GM23338 (cell line): ENCODE data around the gene CCSAP. TPM values are rescaled to one million over a fixed set of nuclear protein-coding genes. Genes with fewer than 3 reads are reported as not detected.

Experiments
- ATAC-seq: fragments of 200-7000 bp; cut with Tn5 transposase; 3 replicates; pipeline ENCODE4 v1.9.1; 2020
- DNase-seq: peaks from one replicate; pipeline ENCODE4 v3.0.0-alpha.2; 2015; ENCODE audit warnings: low spot score
- H2AFZ ChIP-seq: fragments of 200-600 bp; sonication (generic); 2 replicates; pipeline ENCODE4 v1.8.0; 2016; ENCODE audit warnings: antibody characterized with exemption, mild to moderate bottlenecking, moderate library complexity
- H3F3A ChIP-seq: fragments of 200-600 bp; sonication (generic); replicated peaks from 2 replicates; pipeline ENCODE4 v1.8.0; 2017; ENCODE audit warnings: antibody characterized with exemption, mixed run types, low read depth
- H3K27ac ChIP-seq: fragments of 200-600 bp; sonication (generic); 2 replicates; pipeline ENCODE4 v1.6.1; 2016; ENCODE audit warnings: low read depth
- H3K27me3 ChIP-seq: fragments of 200-600 bp; sonication (generic); 2 replicates; pipeline ENCODE4 v1.8.0; 2016; ENCODE audit warnings: mild to moderate bottlenecking, mixed run types, moderate library complexity; ENCODE audit not compliant: insufficient read depth
- H3K36me3 ChIP-seq: fragments of 200-600 bp; sonication (generic); 2 replicates; pipeline ENCODE4 v1.8.0; 2016; ENCODE audit warnings: mild to moderate bottlenecking; ENCODE audit not compliant: insufficient read depth
- H3K4me1 ChIP-seq: fragments of 200-600 bp; sonication (generic); 2 replicates; pipeline ENCODE4 v1.8.0; 2016; ENCODE audit warnings: mild to moderate bottlenecking, moderate library complexity; ENCODE audit not compliant: insufficient read depth
- H3K4me2 ChIP-seq: fragments of 200-600 bp; sonication (generic); 2 replicates; pipeline ENCODE4 v1.7.1; 2017; ENCODE audit warnings: mixed run types
- H3K4me3 ChIP-seq: fragments of 200-600 bp; sonication (generic); 2 replicates; pipeline ENCODE4 v1.6.1; 2016; ENCODE audit warnings: mixed run types
- H3K79me2 ChIP-seq: fragments of 200-600 bp; sonication (generic); replicated peaks from 2 replicates; pipeline ENCODE4 v1.8.0; 2017; ENCODE audit warnings: mild to moderate bottlenecking; ENCODE audit not compliant: insufficient read depth
- H3K9me2 ChIP-seq: fragments of 200-600 bp; sonication (generic); 2 replicates; pipeline ENCODE4 v1.8.0; 2017; ENCODE audit not compliant: insufficient read depth
- H4K20me1 ChIP-seq: fragments of 200-600 bp; sonication (generic); replicated peaks from 2 replicates; pipeline ENCODE4 v1.8.0; 2017; ENCODE audit warnings: mild to moderate bottlenecking; ENCODE audit not compliant: insufficient read depth
- H3K27ac Mint-ChIP-seq: 2 replicates; pipeline ENCODE4 v1.8.0; 2020; ENCODE audit warnings: inconsistent platforms, mild to moderate bottlenecking, moderate library complexity, mixed read lengths
- H3K27me3 Mint-ChIP-seq: 3 replicates; pipeline ENCODE4 v1.8.0; 2022; ENCODE audit warnings: low read depth, mild to moderate bottlenecking, moderate library complexity, mixed read lengths, inconsistent platforms; ENCODE audit not compliant: insufficient read depth, poor library complexity
- H3K36me3 Mint-ChIP-seq: 3 replicates; pipeline ENCODE4 v1.8.0; 2021; ENCODE audit warnings: low read depth, mild to moderate bottlenecking, inconsistent platforms, moderate library complexity, mixed read lengths
- H3K4me1 Mint-ChIP-seq: 3 replicates; pipeline ENCODE4 v1.8.0; 2020; ENCODE audit warnings: mild to moderate bottlenecking, inconsistent platforms, mixed read lengths
- H3K4me3 Mint-ChIP-seq: 3 replicates; pipeline ENCODE4 v1.8.0; 2021; ENCODE audit warnings: moderate library complexity, mild to moderate bottlenecking, inconsistent platforms, mixed read lengths
- H3K9me3 Mint-ChIP-seq: 3 replicates; pipeline ENCODE4 v1.8.0; 2020; ENCODE audit warnings: moderate library complexity, mild to moderate bottlenecking, inconsistent platforms, mixed read lengths
- CREB1 ChIP-seq: fragments of 250-450 bp; sonication (Bioruptor Pico); IDR thresholded peaks from 2 replicates; pipeline ENCODE4 v1.5.0; 2020; ENCODE audit warnings: low read depth, mild to moderate bottlenecking, moderate library complexity
- CTCF ChIP-seq, 2 experiments: fragments of 200-600 bp in 1 of 2; sonication (generic) in 1 of 2; conservative IDR thresholded peaks; 2 replicates each; pipeline versions ENCODE4 v1.5.1 to v1.6.1; 2016 to 2017; ENCODE audit warnings: antibody characterized with exemption in 2 of 2, low read depth in 2 of 2, mild to moderate bottlenecking in 2 of 2, moderate library complexity in 1 of 2
- ETS1 ChIP-seq: IDR thresholded peaks from 2 replicates; pipeline ENCODE4 v1.6.1; 2016; ENCODE audit warnings: antibody characterized with exemption
- EZH2 ChIP-seq: fragments of 200-600 bp; sonication (generic); IDR thresholded peaks from one replicate; pipeline ENCODE4 v1.8.0; 2017; ENCODE audit warnings: antibody characterized with exemption, mild to moderate bottlenecking, low read depth; ENCODE audit not compliant: unreplicated experiment
- EZH2phosphoT487 ChIP-seq: fragments of 200-600 bp; sonication (generic); IDR thresholded peaks from one replicate; pipeline ENCODE4 v1.8.1; 2018; ENCODE audit warnings: antibody characterized with exemption; ENCODE audit not compliant: unreplicated experiment
- JUNB ChIP-seq: IDR thresholded peaks from one replicate; pipeline ENCODE4 v1.6.1; 2016; ENCODE audit warnings: antibody characterized with exemption; ENCODE audit not compliant: unreplicated experiment
- NANOG ChIP-seq: IDR thresholded peaks from 2 replicates; pipeline ENCODE4 v1.6.1; 2016; ENCODE audit warnings: antibody characterized with exemption, borderline replicate concordance
- POLR2AphosphoS5 ChIP-seq: IDR thresholded peaks from 2 replicates; pipeline ENCODE4 v1.6.1; 2016; ENCODE audit warnings: antibody characterized with exemption, low read depth
- REST ChIP-seq: IDR thresholded peaks from one replicate; pipeline ENCODE4 v1.6.1; 2018; ENCODE audit warnings: antibody characterized with exemption; ENCODE audit not compliant: unreplicated experiment
- STAT1 ChIP-seq: IDR thresholded peaks from one replicate; pipeline ENCODE4 v1.6.1; 2016; ENCODE audit warnings: antibody characterized with exemption; ENCODE audit not compliant: unreplicated experiment
- ZNF114 ChIP-seq: fragments of 250-450 bp; sonication (Bioruptor Pico); IDR thresholded peaks from 2 replicates; pipeline ENCODE4 v1.5.0; 2020; ENCODE audit warnings: mild to moderate bottlenecking, moderate library complexity
- ZNF331 ChIP-seq: fragments of 250-450 bp; sonication (Bioruptor Pico); IDR thresholded peaks from 2 replicates; pipeline ENCODE4 v1.5.0; 2020; ENCODE audit warnings: low read depth, mild to moderate bottlenecking, moderate library complexity
- ZNF462 ChIP-seq: fragments of 250-450 bp; sonication (Bioruptor Pico); IDR thresholded peaks from 2 replicates; pipeline ENCODE4 v1.5.0; 2020; ENCODE audit warnings: mild to moderate bottlenecking, moderate library complexity
- polyA plus RNA-seq: library from polyadenylated mRNA; unstranded; fragments of >200 nt; fragmentation: Nextera tagmentation; extraction: Ambion mirVana; gene quantifications from 2 replicates; pipeline ENCODE4 v1.2.1, GENCODE V29; 2016
- total RNA-seq: library from RNA; depleted of rRNA; stranded (reverse); fragments of >200 nt; shearing (Covaris generic); gene quantifications from 2 replicates; pipeline ENCODE4 v1.2.3, GENCODE V29; 2014

The CCSAP gene
- total and polyA plus RNA-seq, 2 experiments from 2014 or later = 4.2 to 13.3 TPM

GRCh38 chr1:229354226-229354625 is 11.4 kb upstream of the CCSAP start:
- peaks cover 3% of the 10 kb centered on the region; the same call in 2 of the 3 replicates for H3K4me1 Mint-ChIP-seq
- Histone ChIP-seq H3K79me2 (no peaks in the 10 kb centered on the region), H2AFZ (no peak overlapping the region), H3K36me3 (no peaks in the 10 kb centered on the region), H3K4me1 (peaks cover 2% of the 10 kb centered on the region; the same call in 1 of the 2 replicates), H3F3A (no peaks in the 10 kb centered on the region), H3K27ac (no peak overlapping the region), H4K20me1 (no peaks in the 10 kb centered on the region), H3K27me3 (no peaks in the 10 kb centered on the region), H3K9me2 (0 out of 2 replicates have a peak, but pooled peaks cover 5% of the 10 kb centered on the region), H3K4me3 (no peak overlapping the region), H3K4me2 (no peak overlapping the region)
- H3K27me3 Mint-ChIP-seq = peaks cover 3% of the 10 kb centered on the region
- H3K27ac Mint-ChIP-seq = no peak overlapping the region
- ATAC-seq = no peak
- DNase-seq = no peak
- no peaks in the 10 kb centered on the region for H3K36me3 Mint-ChIP-seq
- H3K9me3 Mint-ChIP-seq = peaks cover 2% of the 10 kb centered on the region; the same call in 2 of the 3 replicates
- H3K4me3 Mint-ChIP-seq = no peak overlapping the region
- TF ChIP-seq JUNB = no peak
- TF ChIP-seq ZNF462 = no peak
- TF ChIP-seq CTCF (conservative IDR thresholded peaks at IDR 0.05; ENCODE audit: low read depth in 2 of 2) = no peak
- TF ChIP-seq NANOG = no peak
- TF ChIP-seq POLR2AphosphoS5 = no peak
- TF ChIP-seq EZH2phosphoT487 = no peak
- TF ChIP-seq EZH2 = no peak
- no peak for TF ChIP-seq STAT1
- no peak for TF ChIP-seq ETS1
- TF ChIP-seq ZNF331 (CRISPR knock-in tag) = no peak
- no peak for TF ChIP-seq ZNF114 (CRISPR knock-in tag)
- TF ChIP-seq REST = no peak
- no peak for TF ChIP-seq CREB1 (CRISPR knock-in tag)
